ENCODE measurements around the gene CDH4.

CDH4 gene

GRCh38 chr20:61762167-61762710, 510.2 kb downstream of the CDH4 start:
- DNase-seq = no peak

- DNase-seq = no peak
These were observed 511.1 kb downstream of the CDH4 start for GRCh38 chr20:61762886-61763739.

GRCh38 chr20:61763740-61764400, 511.8 kb downstream of the CDH4 start:
- no peak for DNase-seq

GRCh38 chr20:61764471-61765025, 512.5 kb downstream of the CDH4 start:
- DNase-seq = no peak

- no peak for DNase-seq
These were observed 513.2 kb downstream of the CDH4 start for GRCh38 chr20:61765081-61765870.

- no peak for DNase-seq
These were observed 514.0 kb downstream of the CDH4 start for GRCh38 chr20:61765871-61766654.

GRCh38 chr20:61766921-61767610, 515.0 kb downstream of the CDH4 start:
- DNase-seq = no peak

- no peak for DNase-seq
These were observed 515.9 kb downstream of the CDH4 start for GRCh38 chr20:61767761-61768494.

- no peak for DNase-seq
These were observed 516.7 kb downstream of the CDH4 start for GRCh38 chr20:61768571-61769285.

- DNase-seq = no peak
These were observed 517.3 kb downstream of the CDH4 start for GRCh38 chr20:61769286-61769832.

- no peak for DNase-seq
These were observed 518.1 kb downstream of the CDH4 start for GRCh38 chr20:61770113-61770585.

- no peak for DNase-seq
These were observed 519.8 kb downstream of the CDH4 start for GRCh38 chr20:61771805-61772350.

- no peak for DNase-seq
These were observed 521.0 kb downstream of the CDH4 start for GRCh38 chr20:61772828-61773631.

GRCh38 chr20:61773926-61774587, 522.0 kb downstream of the CDH4 start:
- no peak for DNase-seq

- no peak for DNase-seq
These were observed 523.4 kb downstream of the CDH4 start for GRCh38 chr20:61775423-61775822.

- DNase-seq = no peak
These were observed 524.5 kb downstream of the CDH4 start for GRCh38 chr20:61776491-61777075.

- DNase-seq = no peak
These were observed 525.9 kb downstream of the CDH4 start for GRCh38 chr20:61777773-61778494.
